Coronary artery (tissue), 2 donors: ENCODE results near the gene MROH2B.

ENCODE experiments used
- DNase-seq: peaks from one replicate; pipeline ENCODE4 v3.0.0-alpha.2; 2017; ENCODE audit warnings: low spot score
- H3K27ac ChIP-seq, 2 donors: fragments of 200-600 bp; sonication (generic); one replicate each; pipeline ENCODE4 v1.5.1; 2016 to 2019
- H3K4me3 ChIP-seq: fragments of 200-600 bp; sonication (generic); 2 replicates; pipeline ENCODE4 v1.5.1; 2016; ENCODE audit warnings: mild to moderate bottlenecking, moderate library complexity
- CTCF ChIP-seq: fragments of 200-600 bp; sonication (generic); IDR thresholded peaks from one replicate; pipeline ENCODE4 v1.5.1; 2019; ENCODE audit warnings: antibody characterized with exemption

The MROH2B gene

GRCh38 chr5:41071242-41071641 lies at the start of gene MROH2B:
Gene MROH2B (minus strand): TSS chr5:41071342. CDS start chr5:41070852, 490 bp downstream.
- no peak within 1 kb of the TSS for H3K27ac ChIP-seq
- TF ChIP-seq CTCF = no peak
- no peak for DNase-seq
- H3K4me3 ChIP-seq = no peak within 1 kb of the TSS

- no peak overlapping the region for H3K4me3 ChIP-seq
- TF ChIP-seq CTCF = no peak
- no peak overlapping the region for H3K27ac ChIP-seq
- no peak for DNase-seq
Measured at GRCh38 chr5:41120600-41120999, 49.5 kb upstream of the MROH2B start.

GRCh38 chr5:41118177-41118576 lies 47.0 kb upstream of the MROH2B start:
- no peak for DNase-seq
- TF ChIP-seq CTCF = no peak
- Histone ChIP-seq H3K4me3 (no peak overlapping the region), H3K27ac (no peak overlapping the region)

- no peak for DNase-seq
- no peak overlapping the region for H3K27ac ChIP-seq
- no peak for TF ChIP-seq CTCF
- no peak overlapping the region for H3K4me3 ChIP-seq
Measured at GRCh38 chr5:41115281-41115680, 44.1 kb upstream of the MROH2B start.

GRCh38 chr5:41112486-41113455 lies 41.6 kb upstream of the MROH2B start:
- no peak for DNase-seq
- Histone ChIP-seq H3K4me3 (no peak overlapping the region), H3K27ac (no peak overlapping the region)
- TF ChIP-seq CTCF = no peak

- H3K4me3 ChIP-seq = no peak overlapping the region
- H3K27ac ChIP-seq = no peak overlapping the region
- no peak for TF ChIP-seq CTCF
- DNase-seq = no peak
Measured at GRCh38 chr5:41109186-41109585, 38.0 kb upstream of the MROH2B start.

- TF ChIP-seq CTCF = no peak
- no peak for DNase-seq
Measured at GRCh38 chr5:41102341-41102740, 31.2 kb upstream of the MROH2B start.

More at GRCh38 chr5:41102341-41102740, 31.2 kb upstream of the MROH2B start:
- Histone ChIP-seq H3K4me3 (no peak overlapping the region), H3K27ac (no peak overlapping the region)
